GM19099 (cell line): ENCODE results near the gene AGGF1.

ENCODE experiments used
- POLR2A ChIP-seq: IDR thresholded peaks from 3 replicates; pipeline ENCODE4 v1.6.1; 2011; ENCODE audit warnings: low read depth; ENCODE audit not compliant: insufficient read length; ENCODE audit errors: extremely low read depth

Gene AGGF1, protein sequence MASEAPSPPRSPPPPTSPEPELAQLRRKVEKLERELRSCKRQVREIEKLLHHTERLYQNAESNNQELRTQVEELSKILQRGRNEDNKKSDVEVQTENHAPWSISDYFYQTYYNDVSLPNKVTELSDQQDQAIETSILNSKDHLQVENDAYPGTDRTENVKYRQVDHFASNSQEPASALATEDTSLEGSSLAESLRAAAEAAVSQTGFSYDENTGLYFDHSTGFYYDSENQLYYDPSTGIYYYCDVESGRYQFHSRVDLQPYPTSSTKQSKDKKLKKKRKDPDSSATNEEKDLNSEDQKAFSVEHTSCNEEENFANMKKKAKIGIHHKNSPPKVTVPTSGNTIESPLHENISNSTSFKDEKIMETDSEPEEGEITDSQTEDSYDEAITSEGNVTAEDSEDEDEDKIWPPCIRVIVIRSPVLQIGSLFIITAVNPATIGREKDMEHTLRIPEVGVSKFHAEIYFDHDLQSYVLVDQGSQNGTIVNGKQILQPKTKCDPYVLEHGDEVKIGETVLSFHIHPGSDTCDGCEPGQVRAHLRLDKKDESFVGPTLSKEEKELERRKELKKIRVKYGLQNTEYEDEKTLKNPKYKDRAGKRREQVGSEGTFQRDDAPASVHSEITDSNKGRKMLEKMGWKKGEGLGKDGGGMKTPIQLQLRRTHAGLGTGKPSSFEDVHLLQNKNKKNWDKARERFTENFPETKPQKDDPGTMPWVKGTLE

GRCh38 chr5:77030097-77031071 lies at the start of gene AGGF1:
TSS of gene AGGF1 (plus strand) at chr5:77030404. CDS start at chr5:77030767, 363 bp downstream.
- peak; percentile 91 for TF ChIP-seq POLR2A

DNA sequence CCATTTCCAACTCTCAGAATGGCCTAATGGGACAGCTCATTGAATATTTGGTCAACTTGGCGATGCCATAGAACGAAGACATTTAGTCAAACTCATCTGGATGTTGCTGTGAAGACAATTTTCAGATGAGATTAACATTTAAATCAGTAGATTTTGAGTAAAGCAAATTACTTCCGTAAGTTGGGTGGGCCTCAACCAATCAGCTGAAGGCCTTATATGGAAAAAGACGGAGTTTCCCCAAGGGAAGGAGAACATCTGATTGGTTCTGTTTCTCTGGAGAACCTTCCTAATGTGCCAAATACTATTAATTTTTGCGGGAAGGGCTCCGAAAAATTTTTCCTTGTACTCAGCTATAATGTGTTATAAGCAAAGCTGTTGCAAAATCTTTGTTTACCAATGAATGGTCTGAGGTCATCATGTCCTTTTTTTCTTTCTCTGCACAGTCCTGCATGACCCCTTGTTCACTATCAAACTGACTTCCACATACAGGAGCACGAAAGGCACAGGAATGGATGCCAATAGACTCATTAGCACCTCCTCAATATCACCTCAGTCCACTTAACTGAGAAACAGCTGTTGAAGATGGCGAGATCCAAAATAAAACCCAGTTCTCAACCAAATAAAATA lies 49.6 kb upstream of the AGGF1 start:
- no peak for TF ChIP-seq POLR2A

DNA sequence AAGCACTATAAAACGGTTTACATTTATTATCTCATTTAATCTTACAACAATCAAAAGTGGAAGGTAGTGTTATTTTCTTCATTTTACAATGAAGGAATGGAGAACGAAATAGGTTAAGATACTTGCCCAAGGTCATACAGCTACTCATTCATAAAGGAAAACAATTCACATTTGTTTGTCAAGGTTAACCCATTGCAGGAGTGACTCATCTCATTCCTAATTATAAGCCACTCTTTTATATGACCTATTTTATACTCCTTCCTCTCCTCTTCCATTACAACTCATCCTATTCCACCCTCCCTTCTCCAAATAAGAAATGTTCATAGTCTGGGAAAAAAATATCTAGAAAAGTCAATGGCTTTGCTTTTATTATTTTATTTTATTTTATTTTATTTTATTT lies 47.8 kb upstream of the AGGF1 start:
- TF ChIP-seq POLR2A, result no peak

DNA sequence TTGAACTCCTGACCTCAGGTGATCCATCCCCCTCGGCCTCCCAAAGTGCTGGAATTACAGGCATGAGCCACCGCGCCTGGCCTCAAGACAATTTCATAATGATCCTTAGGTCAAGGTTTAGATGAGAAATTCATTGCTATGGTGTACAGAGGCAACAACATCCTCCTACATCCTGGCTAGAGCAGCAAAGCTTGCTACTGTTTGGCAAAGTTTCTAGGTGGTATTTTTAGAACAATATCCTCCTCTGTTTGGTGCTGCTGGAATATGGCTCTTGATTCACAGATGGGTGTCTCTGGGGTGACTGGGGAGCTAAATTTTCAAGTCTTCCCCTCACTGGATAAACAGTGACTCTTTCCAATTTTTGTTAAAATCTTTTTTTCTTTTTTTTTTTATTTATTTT lies 46.7 kb upstream of the AGGF1 start:
- no peak for TF ChIP-seq POLR2A

DNA sequence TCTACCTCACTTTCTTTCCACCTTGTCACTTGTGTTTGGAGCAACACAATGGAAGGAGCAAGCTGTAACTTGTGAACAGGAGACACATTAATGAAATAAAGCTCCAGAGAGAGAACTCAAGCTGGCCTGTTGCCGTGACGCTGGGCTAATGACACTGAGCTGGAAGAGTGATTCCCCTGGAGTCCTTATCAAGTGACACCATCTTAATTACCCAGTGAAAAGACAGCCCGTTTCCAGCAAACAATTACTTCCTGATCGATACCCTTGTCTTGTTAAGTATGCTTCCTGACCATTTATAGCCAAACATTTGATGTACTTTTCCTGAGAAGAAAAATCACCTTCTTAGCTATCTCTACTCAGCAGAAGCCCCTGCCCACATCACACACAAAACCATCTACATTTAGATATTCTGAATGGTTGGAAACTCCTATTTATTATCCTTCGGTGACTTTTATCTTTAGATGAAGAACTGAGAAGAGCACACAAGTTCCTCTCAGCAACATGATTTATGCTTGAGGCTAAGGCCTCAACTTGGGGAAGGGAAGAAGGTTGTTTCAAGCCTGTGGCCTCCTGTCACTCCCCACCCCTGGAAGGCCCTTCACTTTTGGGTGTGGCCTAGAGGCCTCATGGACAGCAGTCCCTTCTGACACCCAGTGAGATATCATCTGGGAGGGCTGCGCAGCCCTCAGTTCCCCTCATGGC lies 43.2 kb upstream of the AGGF1 start:
- no peak for TF ChIP-seq POLR2A

DNA sequence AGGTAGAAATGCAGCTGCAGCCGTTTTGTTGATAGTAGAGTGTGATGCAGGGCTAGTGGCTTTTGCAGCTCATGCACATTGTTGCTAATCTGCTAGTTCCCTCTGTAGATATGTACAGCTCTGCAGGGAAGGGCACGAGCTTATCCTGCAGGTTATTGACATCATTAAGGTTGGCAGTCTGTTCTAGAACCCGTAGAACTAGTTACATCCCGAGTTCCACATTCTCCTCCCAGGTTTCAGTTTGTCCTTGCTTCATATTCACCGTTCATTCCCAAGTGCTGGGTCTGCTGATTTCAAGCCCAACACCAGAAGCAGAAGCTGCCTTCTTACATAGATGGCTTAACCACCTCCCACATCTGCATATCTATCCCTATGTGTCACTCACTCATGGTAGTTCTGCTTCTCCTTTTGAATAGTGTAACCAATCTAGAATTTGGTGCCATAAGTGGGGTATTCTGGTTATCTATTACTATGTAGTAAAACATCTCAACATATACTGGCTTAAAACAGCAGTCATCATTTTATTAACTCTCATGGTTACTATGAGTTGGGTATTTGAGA lies 39.2 kb upstream of the AGGF1 start:
- TF ChIP-seq POLR2A, result no peak

- TF ChIP-seq POLR2A, result no peak
These were observed 35.9 kb upstream of the AGGF1 start for GRCh38 chr5:76994337-76994736.

DNA sequence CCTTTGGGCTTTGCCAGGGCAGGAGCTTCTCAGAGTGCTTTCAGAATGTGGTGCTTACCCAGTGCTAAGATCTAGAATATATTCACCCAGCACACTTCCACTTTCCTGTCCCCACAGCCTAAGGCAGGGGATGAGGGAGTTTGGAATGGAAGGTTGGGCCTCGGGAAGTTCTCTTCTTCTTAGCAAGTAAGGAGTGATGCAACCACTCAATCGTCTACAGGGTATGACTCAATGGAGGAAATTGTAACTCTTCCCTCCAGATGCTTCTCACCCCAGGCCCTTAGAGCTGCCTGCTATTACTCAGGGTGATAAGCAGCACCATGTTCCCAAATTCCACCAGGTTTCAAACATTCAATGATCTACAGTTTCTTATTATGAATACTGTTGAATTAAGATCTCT lies 30.8 kb upstream of the AGGF1 start:
- no peak for TF ChIP-seq POLR2A

GRCh38 chr5:77003246-77003645 lies 27.0 kb upstream of the AGGF1 start:
- TF ChIP-seq POLR2A, result no peak

DNA sequence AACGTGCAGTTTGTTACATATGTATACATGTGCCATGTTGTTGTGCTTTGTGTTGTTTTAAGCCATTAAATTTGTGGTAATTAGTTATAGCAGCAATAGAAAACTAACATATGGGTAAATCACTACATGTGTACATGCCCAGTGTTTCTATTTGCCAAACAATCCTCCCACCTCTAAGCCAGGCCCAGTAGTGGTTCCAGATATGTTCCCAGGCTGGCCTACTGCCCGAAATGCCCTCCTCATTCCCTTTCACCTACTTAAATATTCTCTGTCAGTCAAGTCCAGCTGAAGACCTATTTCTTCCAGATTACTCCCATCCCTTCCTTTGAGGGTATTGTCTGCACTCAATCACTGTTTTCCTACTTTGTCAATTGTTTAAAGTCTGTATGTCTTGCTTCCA lies 24.1 kb upstream of the AGGF1 start:
- TF ChIP-seq POLR2A, result no peak

DNA sequence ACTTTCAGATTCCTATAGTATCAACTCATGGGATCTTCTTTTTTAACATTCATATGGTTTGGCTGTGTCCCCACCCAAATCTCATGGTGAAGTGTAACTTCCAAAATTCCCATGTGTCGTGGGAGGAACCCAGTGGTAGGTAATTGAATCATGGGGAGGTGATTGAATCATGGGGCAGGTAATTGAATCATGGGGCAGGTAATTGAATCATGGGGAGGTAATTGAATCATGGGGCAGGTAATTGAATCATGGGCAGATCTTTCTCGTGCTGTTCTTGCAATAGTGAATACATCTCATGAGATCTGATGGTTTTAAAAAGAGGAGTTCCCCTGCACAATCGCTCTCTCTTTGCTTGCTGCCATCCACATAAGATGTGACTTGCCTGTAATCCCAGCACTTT lies 21.8 kb upstream of the AGGF1 start:
- TF ChIP-seq POLR2A, result no peak

DNA sequence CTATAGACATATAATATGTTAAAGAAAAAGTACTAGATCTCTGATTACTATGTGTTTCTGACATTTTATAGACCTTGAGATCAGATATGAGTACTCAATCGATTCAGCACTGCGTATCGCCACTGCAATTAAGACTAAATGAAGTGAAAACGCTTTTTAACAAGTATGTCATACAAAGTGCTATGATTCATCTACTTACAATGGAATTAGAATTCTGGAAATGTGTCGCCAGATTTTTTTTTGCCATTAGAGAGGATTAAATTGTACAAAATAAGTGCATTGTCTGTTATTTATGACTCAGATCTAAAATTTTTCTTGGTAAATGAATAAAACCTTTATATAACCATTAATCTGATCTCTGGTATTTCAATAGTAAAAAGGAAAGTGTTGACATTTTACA lies 20.0 kb upstream of the AGGF1 start:
- no peak for TF ChIP-seq POLR2A

- TF ChIP-seq POLR2A, result no peak
These were observed 18.7 kb upstream of the AGGF1 start for GRCh38 chr5:77011498-77011897.

DNA sequence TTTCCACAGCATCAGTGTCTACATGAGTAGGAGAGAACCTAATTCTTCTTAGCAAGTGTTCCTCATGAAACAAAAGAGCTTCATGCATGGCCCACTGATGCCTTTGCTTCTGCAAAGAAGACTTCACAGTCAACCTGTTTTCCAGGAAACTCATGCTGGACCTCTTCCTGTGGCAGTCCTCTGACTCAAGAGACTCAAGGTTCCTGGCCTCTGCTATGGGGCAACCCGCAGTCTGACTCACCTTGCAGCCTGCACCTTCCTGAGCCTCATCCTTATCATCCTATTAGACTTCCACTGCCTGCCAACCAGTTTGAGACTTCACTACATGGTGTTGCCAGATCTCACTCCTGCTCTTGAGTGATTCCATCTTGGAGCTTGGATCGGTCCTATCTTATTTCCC lies 17.6 kb upstream of the AGGF1 start:
- TF ChIP-seq POLR2A, result no peak
